Keratinocyte (primary cell): ENCODE results near the gene TMEM129.

ENCODE experiments used
- EZH2 ChIP-seq: IDR thresholded peaks from one replicate; pipeline ENCODE4 v1.6.1; 2012; ENCODE audit warnings: inconsistent platforms, mild to moderate bottlenecking, low read length, moderate library complexity
- TF ChIP-seq, protein P1 (sequence below), 3 experiments: IDR thresholded peaks in 1 of 3; conservative IDR thresholded peaks in 1 of 3; optimal IDR thresholded peaks in 1 of 3; 2 replicates in 2 of 3; 3 replicates in 1 of 3; pipeline versions ENCODE3 to v1.5.1; 2011; ENCODE audit warnings: low read length in 3 of 3, mild to moderate bottlenecking in 3 of 3, moderate library complexity in 2 of 3, control low read depth in 1 of 3, inconsistent platforms in 1 of 3; ENCODE audit not compliant: insufficient read depth in 2 of 3; ENCODE audit errors: extremely low read depth in 1 of 3

DNA sequence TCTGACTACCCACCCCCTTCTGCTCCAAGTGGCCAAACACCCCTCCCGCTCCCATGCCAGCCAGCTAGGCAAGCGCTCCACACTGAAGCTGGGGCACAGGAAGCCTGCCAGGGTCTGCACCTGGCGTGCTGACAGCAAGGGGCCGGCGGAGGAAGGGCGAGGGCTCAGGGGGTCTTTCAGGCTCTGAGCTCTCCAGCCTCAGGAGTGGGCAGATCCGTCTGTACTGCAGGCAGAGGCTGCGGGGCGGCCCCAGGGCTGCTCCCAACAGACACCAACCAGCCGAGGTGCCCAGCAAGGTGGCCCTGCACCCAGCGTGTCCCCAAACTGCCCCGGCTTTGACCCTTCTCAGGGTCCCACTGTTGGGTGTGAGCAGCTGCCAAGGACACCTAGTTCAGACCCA, 51.9 kb downstream of the TMEM129 start:
- TF ChIP-seq, protein P1, sequence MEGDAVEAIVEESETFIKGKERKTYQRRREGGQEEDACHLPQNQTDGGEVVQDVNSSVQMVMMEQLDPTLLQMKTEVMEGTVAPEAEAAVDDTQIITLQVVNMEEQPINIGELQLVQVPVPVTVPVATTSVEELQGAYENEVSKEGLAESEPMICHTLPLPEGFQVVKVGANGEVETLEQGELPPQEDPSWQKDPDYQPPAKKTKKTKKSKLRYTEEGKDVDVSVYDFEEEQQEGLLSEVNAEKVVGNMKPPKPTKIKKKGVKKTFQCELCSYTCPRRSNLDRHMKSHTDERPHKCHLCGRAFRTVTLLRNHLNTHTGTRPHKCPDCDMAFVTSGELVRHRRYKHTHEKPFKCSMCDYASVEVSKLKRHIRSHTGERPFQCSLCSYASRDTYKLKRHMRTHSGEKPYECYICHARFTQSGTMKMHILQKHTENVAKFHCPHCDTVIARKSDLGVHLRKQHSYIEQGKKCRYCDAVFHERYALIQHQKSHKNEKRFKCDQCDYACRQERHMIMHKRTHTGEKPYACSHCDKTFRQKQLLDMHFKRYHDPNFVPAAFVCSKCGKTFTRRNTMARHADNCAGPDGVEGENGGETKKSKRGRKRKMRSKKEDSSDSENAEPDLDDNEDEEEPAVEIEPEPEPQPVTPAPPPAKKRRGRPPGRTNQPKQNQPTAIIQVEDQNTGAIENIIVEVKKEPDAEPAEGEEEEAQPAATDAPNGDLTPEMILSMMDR (optimal IDR thresholded peaks at IDR 0.05 in 1 of 3, IDR thresholded peaks at IDR 0.05 in 1 of 3, conservative IDR thresholded peaks at IDR 0.05 in 1 of 3; ENCODE audit: extremely low read depth in 1 of 3, insufficient read depth in 2 of 3, low read length in 3 of 3): no peak
- TF ChIP-seq EZH2: no peak
